GM19043 (cell line): ENCODE results near the gene FAIM.
"Not testable (repeated sequence)": the region's sequence is repeated elsewhere in the genome, so short reads cannot be mapped to it uniquely, and the experiment has no call there.

Experiments
- ATAC-seq: cut with Tn5 transposase; IDR thresholded peaks from one replicate; pipeline ENCODE4 v1.9.1; 2021; ENCODE audit warnings: low read depth; ENCODE audit not compliant: unreplicated experiment

The FAIM gene

GRCh38 chr3:138675393-138675792 lies 66.8 kb downstream of the FAIM start:
- ATAC-seq: no peak

DNA sequence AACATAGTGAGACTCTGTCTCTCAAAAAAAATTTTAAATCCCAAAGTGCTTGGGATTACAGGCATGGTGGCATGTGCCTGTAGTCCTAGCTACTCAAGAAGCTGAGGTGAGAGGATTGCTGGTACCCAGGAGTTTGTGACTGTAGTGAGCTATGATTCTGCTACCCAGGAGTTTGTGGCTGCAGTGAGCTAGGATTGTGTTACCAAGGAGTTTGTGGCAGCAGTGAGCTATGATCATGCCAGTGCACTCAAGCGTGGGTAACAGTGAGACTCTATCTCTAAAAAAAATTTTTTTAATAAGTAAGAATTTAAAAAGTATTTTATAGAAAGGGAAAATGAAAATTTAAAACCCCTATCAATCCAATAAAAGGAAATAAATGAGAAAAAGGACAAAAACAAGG lies 69.5 kb downstream of the FAIM start:
- no peak for ATAC-seq

- ATAC-seq: no peak
Observed at GRCh38 chr3:138678874-138679392, 70.4 kb downstream of the FAIM start.

DNA sequence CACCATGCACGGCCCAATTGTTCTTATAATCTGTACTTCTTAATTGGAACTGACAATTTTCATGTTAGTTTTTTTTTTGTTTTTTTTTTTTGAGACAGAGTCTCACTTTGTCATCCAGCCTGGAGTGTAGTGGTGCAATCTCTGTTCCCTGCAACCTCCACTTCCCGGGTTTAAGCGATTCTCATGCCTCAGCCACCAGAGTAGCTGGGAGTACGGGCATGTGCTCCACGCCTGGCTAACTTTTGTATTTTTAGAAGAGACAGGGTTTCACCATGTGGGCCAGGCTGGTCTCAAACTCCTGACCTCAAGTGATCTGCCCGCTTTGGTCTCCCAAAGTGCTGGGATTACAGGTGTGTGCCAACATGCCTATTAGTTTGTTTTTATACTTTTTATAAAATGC lies 72.4 kb downstream of the FAIM start:
- not testable (repeated sequence) for ATAC-seq

GRCh38 chr3:138681463-138682220 lies 73.1 kb downstream of the FAIM start:
- no peak for ATAC-seq

GRCh38 chr3:138682648-138683047 lies 74.1 kb downstream of the FAIM start:
- no peak for ATAC-seq
